KMS-11 (cell line): ENCODE results near the gene PARP1.

Experiments
- H2AFZ ChIP-seq: fragments of 200-600 bp; sonication (generic); 2 replicates; pipeline ENCODE4 v1.6.1; 2016; ENCODE audit warnings: antibody characterized with exemption, mixed run types, low read depth
- H3K27ac ChIP-seq: fragments of 200-600 bp; sonication (generic); 2 replicates; pipeline ENCODE4 v1.6.1; 2016; ENCODE audit warnings: mild to moderate bottlenecking, mixed run types
- H3K27me3 ChIP-seq: fragments of 200-600 bp; sonication (generic); 2 replicates; pipeline ENCODE4 v1.6.1; 2017; ENCODE audit warnings: mild to moderate bottlenecking, low read depth, mixed run types, moderate library complexity; ENCODE audit not compliant: insufficient read depth
- H3K36me3 ChIP-seq: fragments of 200-600 bp; sonication (generic); 2 replicates; pipeline ENCODE4 v1.6.1; 2017; ENCODE audit warnings: mild to moderate bottlenecking, mixed run types; ENCODE audit not compliant: insufficient read depth
- H3K4me1 ChIP-seq: fragments of 200-600 bp; sonication (generic); 2 replicates; pipeline ENCODE4 v1.6.1; 2016; ENCODE audit warnings: mild to moderate bottlenecking, low read depth, mixed run types; ENCODE audit not compliant: poor library complexity, severe bottlenecking
- H3K4me2 ChIP-seq: fragments of 200-600 bp; sonication (generic); 2 replicates; pipeline ENCODE4 v1.7.0; 2016; ENCODE audit warnings: mild to moderate bottlenecking, mixed run types
- H3K4me3 ChIP-seq: fragments of 200-600 bp; sonication (generic); IDR thresholded peaks from 2 replicates; pipeline ENCODE4 v1.6.1; 2017; ENCODE audit warnings: low read depth, low read length, mixed read lengths; ENCODE audit not compliant: insufficient read depth
- H3K79me2 ChIP-seq: fragments of 200-600 bp; sonication (generic); 2 replicates; pipeline ENCODE4 v1.6.1; 2016; ENCODE audit warnings: low read depth, mixed run types; ENCODE audit not compliant: insufficient read depth
- H3K9ac ChIP-seq: fragments of 200-600 bp; sonication (generic); 2 replicates; pipeline ENCODE4 v1.6.1; 2016; ENCODE audit warnings: mild to moderate bottlenecking, mixed run types
- H4K20me1 ChIP-seq: fragments of 200-600 bp; sonication (generic); 2 replicates; pipeline ENCODE4 v1.6.1; 2016; ENCODE audit warnings: mild to moderate bottlenecking, mixed run types; ENCODE audit not compliant: insufficient read depth
- CTCF ChIP-seq: fragments of 200-600 bp; sonication (generic); conservative IDR thresholded peaks from 2 replicates; pipeline ENCODE4 v1.6.1; 2017; ENCODE audit warnings: low read depth, mild to moderate bottlenecking, antibody characterized with exemption, low read length, moderate library complexity, mixed read lengths

Gene PARP1

GRCh38 chr1:226420328-226420727 lies 12.4 kb upstream of the PARP1 start:
- H3K27me3 ChIP-seq = no peaks in the 10 kb centered on the region
- H3K4me2 ChIP-seq = no peak overlapping the region
- TF ChIP-seq CTCF = no peak
- H4K20me1 ChIP-seq = no peaks in the 10 kb centered on the region
- no peaks in the 10 kb centered on the region for H3K36me3 ChIP-seq
- H3K4me3 ChIP-seq = no peak overlapping the region
- H3K79me2 ChIP-seq = no peaks in the 10 kb centered on the region
- H3K27ac ChIP-seq = no peak overlapping the region
- no peak overlapping the region for H2AFZ ChIP-seq
- H3K9ac ChIP-seq = no peak overlapping the region
- H3K4me1 ChIP-seq = peaks cover 13% of the 10 kb centered on the region

GRCh38 chr1:226419284-226420029 lies 11.6 kb upstream of the PARP1 start:
- TF ChIP-seq CTCF = no peak
- H3K27ac ChIP-seq = no peak overlapping the region
- H4K20me1 ChIP-seq = no peaks in the 10 kb centered on the region
- H3K9ac ChIP-seq = no peak overlapping the region
- H3K27me3 ChIP-seq = no peaks in the 10 kb centered on the region
- no peak overlapping the region for H3K4me2 ChIP-seq
- H3K4me3 ChIP-seq = no peak overlapping the region
- no peaks in the 10 kb centered on the region for H3K79me2 ChIP-seq
- no peaks in the 10 kb centered on the region for H3K36me3 ChIP-seq
- H3K4me1 ChIP-seq = peaks cover 4% of the 10 kb centered on the region
- H2AFZ ChIP-seq = no peak overlapping the region

- Histone ChIP-seq H3K4me2 (no peak overlapping the region), H3K4me1 (no peaks in the 10 kb centered on the region), H3K27ac (no peak overlapping the region), H3K4me3 (no peak overlapping the region), H3K36me3 (no peaks in the 10 kb centered on the region), H2AFZ (no peak overlapping the region), H3K79me2 (no peaks in the 10 kb centered on the region), H4K20me1 (no peaks in the 10 kb centered on the region), H3K27me3 (no peaks in the 10 kb centered on the region), H3K9ac (no peak overlapping the region)
- TF ChIP-seq CTCF = no peak
These were observed 10.1 kb upstream of the PARP1 start for GRCh38 chr1:226417830-226418546.

- no peak overlapping the region for H3K27ac ChIP-seq
- H4K20me1 ChIP-seq = no peaks in the 10 kb centered on the region
- no peak overlapping the region for H3K9ac ChIP-seq
- H3K4me3 ChIP-seq = no peak overlapping the region
- H3K79me2 ChIP-seq = no peaks in the 10 kb centered on the region
- no peak overlapping the region for H3K4me2 ChIP-seq
- no peak for TF ChIP-seq CTCF
- H3K27me3 ChIP-seq = no peaks in the 10 kb centered on the region
- no peak overlapping the region for H2AFZ ChIP-seq
- H3K4me1 ChIP-seq = no peaks in the 10 kb centered on the region
- H3K36me3 ChIP-seq = no peaks in the 10 kb centered on the region
These were observed 9.5 kb upstream of the PARP1 start for GRCh38 chr1:226417350-226417749.
